SK-N-SH treated with all-trans-retinoic acid at 6 μM for 48 hours (cell line): Measurements from ENCODE around the gene PCDHGB2.

Experiments
- ATAC-seq: fragments of 200-7000 bp; cut with Tn5 transposase; 3 replicates; pipeline ENCODE4 v1.9.1; 2020; ENCODE audit warnings: mild to moderate bottlenecking, moderate library complexity
- BACH2 ChIP-seq: fragments of 250-450 bp; sonication (Bioruptor Pico); IDR thresholded peaks from 2 replicates; pipeline ENCODE4 v1.9.0; 2021; ENCODE audit warnings: mild to moderate bottlenecking, borderline replicate concordance
- GLIS3 ChIP-seq: fragments of 250-450 bp; sonication (Bioruptor Pico); IDR thresholded peaks from 2 replicates; pipeline ENCODE4 v1.5.0; 2020; ENCODE audit warnings: mild to moderate bottlenecking, moderate library complexity
- ISL1 ChIP-seq: fragments of 250-450 bp; sonication (Bioruptor Pico); IDR thresholded peaks from 2 replicates; pipeline ENCODE4 v2.1.2; 2022; ENCODE audit warnings: mild to moderate bottlenecking, moderate library complexity
- OSR1 ChIP-seq: fragments of 250-450 bp; sonication (Bioruptor Pico); IDR thresholded peaks from 2 replicates; pipeline ENCODE4 v1.8.0; 2022; ENCODE audit warnings: moderate library complexity, mild to moderate bottlenecking, inconsistent platforms
- PPARA ChIP-seq: fragments of 250-450 bp; sonication (Bioruptor Pico); IDR thresholded peaks from 2 replicates; pipeline ENCODE4 v1.5.0; 2020; ENCODE audit warnings: mild to moderate bottlenecking, borderline replicate concordance
- RARB ChIP-seq: fragments of 250-450 bp; sonication (Bioruptor Pico); IDR thresholded peaks from 2 replicates; pipeline ENCODE4 v1.8.0; 2021; ENCODE audit warnings: mild to moderate bottlenecking, moderate library complexity
- SNAI2 ChIP-seq: fragments of 250-450 bp; sonication (Bioruptor Pico); IDR thresholded peaks from 2 replicates; pipeline ENCODE4 v1.5.0; 2020; ENCODE audit warnings: mild to moderate bottlenecking, moderate library complexity
- TOX ChIP-seq: fragments of 250-450 bp; sonication (Bioruptor Pico); IDR thresholded peaks from 2 replicates; pipeline ENCODE4 v1.8.0; 2021; ENCODE audit warnings: mild to moderate bottlenecking, moderate library complexity, borderline replicate concordance
- ZC3H10 ChIP-seq: fragments of 250-450 bp; sonication (Bioruptor Pico); IDR thresholded peaks from 2 replicates; pipeline ENCODE4 v1.5.1; 2021; ENCODE audit warnings: mild to moderate bottlenecking, moderate library complexity
- ZFP3 ChIP-seq: fragments of 250-450 bp; sonication (Bioruptor Pico); IDR thresholded peaks from 2 replicates; pipeline ENCODE4 v1.5.0; 2020; ENCODE audit warnings: mild to moderate bottlenecking, moderate library complexity
- ZFP30 ChIP-seq: fragments of 450-650 bp; formaldehyde crosslinking; IDR thresholded peaks from 2 replicates; pipeline ENCODE4 v1.5.0; 2022; ENCODE audit warnings: mild to moderate bottlenecking, moderate library complexity
- ZNF565 ChIP-seq: fragments of 450-650 bp; formaldehyde crosslinking; conservative IDR thresholded peaks from 2 replicates; pipeline ENCODE4 v1.5.0; 2020; ENCODE audit warnings: low read depth, mild to moderate bottlenecking, moderate library complexity
- ZNF70 ChIP-seq: fragments of 450-650 bp; formaldehyde crosslinking; IDR thresholded peaks from 2 replicates; pipeline ENCODE4 v1.5.0; 2020; ENCODE audit warnings: mild to moderate bottlenecking, moderate library complexity
- ZNF8 ChIP-seq: fragments of 450-650 bp; formaldehyde crosslinking; IDR thresholded peaks from 2 replicates; pipeline ENCODE4 v1.5.0; 2020; ENCODE audit warnings: mild to moderate bottlenecking, moderate library complexity
- TF ChIP-seq, protein P1 (sequence below): fragments of 250-450 bp; sonication (Bioruptor Pico); IDR thresholded peaks from 2 replicates; pipeline ENCODE4 v1.8.0; 2020; ENCODE audit warnings: mild to moderate bottlenecking, moderate library complexity, borderline replicate concordance
- TF ChIP-seq, protein P2 (sequence below): fragments of 250-450 bp; sonication (Bioruptor Pico); IDR thresholded peaks from 2 replicates; pipeline ENCODE4 v1.5.0; 2020; ENCODE audit warnings: mild to moderate bottlenecking, moderate library complexity
- TF ChIP-seq, protein P3 (sequence below): fragments of 250-450 bp; sonication (Bioruptor Pico); IDR thresholded peaks from 2 replicates; pipeline ENCODE4 v1.5.1; 2021; ENCODE audit warnings: mild to moderate bottlenecking, moderate library complexity

PCDHGB2 gene

DNA sequence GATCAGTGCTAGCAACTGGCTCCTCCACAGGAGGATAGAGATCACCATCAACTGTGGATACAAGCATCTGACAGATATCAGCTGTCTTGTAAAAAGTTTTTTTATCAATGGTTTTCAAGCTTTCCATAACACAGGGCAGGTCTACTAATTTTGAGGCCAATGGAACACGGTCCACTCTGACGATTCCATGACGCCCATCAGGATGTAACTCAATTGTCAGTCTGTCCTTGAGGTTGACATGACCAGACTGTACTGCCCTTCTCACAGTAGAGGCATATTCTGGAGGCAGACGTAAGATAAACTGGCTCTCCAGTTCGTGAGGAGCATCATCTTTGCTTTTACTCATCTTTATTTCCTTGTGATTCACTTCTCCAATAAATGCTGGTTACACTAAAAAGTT lies 40.1 kb upstream of the PCDHGB2 start:
- no peak for ATAC-seq
- TF ChIP-seq, protein P1, sequence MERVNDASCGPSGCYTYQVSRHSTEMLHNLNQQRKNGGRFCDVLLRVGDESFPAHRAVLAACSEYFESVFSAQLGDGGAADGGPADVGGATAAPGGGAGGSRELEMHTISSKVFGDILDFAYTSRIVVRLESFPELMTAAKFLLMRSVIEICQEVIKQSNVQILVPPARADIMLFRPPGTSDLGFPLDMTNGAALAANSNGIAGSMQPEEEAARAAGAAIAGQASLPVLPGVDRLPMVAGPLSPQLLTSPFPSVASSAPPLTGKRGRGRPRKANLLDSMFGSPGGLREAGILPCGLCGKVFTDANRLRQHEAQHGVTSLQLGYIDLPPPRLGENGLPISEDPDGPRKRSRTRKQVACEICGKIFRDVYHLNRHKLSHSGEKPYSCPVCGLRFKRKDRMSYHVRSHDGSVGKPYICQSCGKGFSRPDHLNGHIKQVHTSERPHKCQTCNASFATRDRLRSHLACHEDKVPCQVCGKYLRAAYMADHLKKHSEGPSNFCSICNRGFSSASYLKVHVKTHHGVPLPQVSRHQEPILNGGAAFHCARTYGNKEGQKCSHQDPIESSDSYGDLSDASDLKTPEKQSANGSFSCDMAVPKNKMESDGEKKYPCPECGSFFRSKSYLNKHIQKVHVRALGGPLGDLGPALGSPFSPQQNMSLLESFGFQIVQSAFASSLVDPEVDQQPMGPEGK (CRISPR knock-in tag) = 0 out of 2 replicates have a peak, but pooled peaks have one; percentile 14
- TF ChIP-seq ZNF8 (CRISPR knock-in tag) = no peak

DNA sequence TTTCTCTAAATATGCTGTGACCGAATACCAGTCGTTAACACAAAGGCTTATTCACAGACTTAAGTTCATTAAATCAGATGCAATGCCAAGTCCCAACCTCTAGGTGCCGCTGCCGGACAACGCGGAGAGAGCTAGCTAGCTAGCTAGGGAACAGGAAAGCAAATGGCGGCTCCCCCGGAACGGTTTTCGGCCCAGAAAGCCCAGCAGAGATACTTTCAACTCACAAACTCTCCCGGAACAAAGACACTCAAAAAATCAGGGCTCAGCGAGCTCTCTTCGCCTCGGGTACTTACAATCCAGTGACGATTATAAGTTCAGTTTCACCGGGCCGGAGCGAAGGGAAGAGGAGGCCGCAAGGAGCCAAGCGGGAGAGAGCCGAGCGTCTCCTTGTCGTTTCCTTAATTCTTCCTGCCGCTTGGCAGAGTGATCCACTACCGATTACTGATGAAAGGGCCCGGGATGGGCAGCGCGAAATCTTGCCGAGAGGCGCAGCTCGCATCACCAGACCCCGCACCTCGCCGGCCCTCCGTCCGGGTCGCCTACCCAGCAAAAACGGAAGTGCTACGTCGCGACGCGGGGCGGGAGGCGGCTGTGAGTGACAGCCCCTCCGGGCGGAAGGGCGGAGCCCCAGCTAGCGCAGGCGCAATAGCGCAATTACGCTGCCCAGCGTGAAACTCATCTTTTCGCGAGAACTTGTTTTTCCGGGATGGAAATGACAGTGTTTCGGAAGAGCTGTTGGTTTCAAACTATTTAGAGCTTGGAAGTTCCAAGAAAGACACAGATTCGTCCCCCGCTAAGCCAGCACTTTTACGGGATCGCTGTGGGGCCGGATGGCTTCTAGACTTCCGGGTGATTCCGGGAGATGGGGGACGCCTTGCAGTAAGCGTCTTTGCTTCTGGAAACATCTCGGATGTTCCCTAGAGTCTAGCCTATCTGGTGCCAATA lies 39.3 kb upstream of the PCDHGB2 start, which contains the start of gene TAF7:
TAF7 (minus strand) TSS at position 560 of the 945 bp plus-strand sequence. CDS start 740 bp downstream, outside the sequence.
- peak; percentile 96 for ATAC-seq
- TF ChIP-seq OSR1 = no peak
- no peak for TF ChIP-seq ZNF8 (CRISPR knock-in tag)
- TF ChIP-seq GLIS3 (CRISPR knock-in tag) = 0 out of 2 replicates have a peak, but pooled peaks have one; percentile 54
- 0 out of 2 replicates have a peak, but pooled peaks have one; percentile 14 for TF ChIP-seq ZFP3 (CRISPR knock-in tag)
- TF ChIP-seq, all 23 proteins: peak for 2

DNA sequence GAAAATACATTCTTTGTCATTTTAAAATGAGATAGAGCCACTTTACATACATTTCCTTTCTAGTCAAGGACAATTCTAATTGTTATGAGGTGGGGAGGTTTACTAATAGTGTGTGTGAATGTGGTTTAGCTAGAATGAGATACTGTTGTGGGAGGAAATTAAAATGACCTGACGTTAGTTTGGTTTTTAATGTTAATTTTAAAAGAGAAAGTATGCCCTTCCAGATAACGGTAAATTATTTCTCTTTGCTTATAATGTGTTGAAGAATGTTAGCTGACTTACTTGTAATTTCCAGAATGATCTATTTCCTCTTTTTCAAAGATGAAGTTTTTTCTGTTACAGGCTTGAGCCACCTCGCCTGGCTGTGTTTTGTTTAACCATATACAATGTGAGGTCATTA lies 37.5 kb upstream of the PCDHGB2 start:
- no peak for ATAC-seq
- no peak for TF ChIP-seq OSR1
- TF ChIP-seq, protein P2, sequence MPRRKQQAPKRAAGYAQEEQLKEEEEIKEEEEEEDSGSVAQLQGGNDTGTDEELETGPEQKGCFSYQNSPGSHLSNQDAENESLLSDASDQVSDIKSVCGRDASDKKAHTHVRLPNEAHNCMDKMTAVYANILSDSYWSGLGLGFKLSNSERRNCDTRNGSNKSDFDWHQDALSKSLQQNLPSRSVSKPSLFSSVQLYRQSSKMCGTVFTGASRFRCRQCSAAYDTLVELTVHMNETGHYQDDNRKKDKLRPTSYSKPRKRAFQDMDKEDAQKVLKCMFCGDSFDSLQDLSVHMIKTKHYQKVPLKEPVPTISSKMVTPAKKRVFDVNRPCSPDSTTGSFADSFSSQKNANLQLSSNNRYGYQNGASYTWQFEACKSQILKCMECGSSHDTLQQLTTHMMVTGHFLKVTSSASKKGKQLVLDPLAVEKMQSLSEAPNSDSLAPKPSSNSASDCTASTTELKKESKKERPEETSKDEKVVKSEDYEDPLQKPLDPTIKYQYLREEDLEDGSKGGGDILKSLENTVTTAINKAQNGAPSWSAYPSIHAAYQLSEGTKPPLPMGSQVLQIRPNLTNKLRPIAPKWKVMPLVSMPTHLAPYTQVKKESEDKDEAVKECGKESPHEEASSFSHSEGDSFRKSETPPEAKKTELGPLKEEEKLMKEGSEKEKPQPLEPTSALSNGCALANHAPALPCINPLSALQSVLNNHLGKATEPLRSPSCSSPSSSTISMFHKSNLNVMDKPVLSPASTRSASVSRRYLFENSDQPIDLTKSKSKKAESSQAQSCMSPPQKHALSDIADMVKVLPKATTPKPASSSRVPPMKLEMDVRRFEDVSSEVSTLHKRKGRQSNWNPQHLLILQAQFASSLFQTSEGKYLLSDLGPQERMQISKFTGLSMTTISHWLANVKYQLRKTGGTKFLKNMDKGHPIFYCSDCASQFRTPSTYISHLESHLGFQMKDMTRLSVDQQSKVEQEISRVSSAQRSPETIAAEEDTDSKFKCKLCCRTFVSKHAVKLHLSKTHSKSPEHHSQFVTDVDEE (CRISPR knock-in tag) = no peak
- TF ChIP-seq ZNF70 (CRISPR knock-in tag) = no peak
- TF ChIP-seq RARB (CRISPR knock-in tag) = no peak

DNA sequence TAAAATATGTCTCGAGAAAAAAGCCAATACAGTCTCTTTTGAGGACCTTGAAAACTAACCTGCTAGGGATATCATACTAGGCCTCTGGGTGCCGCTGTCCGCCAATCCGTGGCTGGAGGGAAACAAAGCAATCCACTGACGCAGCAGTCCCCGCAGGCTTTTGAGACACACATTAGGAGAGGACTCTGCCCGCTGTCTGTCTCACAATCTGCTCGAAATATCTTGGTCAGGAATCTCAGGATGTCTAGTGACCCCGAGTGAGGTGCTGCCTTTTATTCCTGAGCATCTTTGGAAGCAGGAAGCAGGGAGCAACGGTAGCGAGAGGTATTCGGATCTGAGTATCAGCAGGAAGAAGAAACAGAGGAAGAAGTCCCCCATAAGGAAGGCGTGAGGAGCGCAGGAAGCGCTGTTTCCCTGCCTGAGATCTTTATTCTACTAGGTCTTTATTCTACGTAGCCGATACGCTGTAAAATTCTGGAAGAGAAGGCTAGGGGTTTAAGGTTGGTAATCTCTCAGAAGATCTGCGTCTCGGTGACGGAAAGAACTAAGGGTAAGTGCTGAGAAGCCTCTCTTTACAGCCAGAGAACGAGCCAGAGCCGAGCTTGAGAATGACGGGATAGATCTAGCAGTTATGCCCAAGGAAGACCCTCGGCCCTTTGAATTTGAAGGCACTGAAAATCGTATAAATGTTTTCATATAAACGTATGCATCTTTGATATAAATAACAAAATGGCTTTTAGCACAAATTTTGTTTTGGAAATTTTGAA lies 33.5 kb upstream of the PCDHGB2 start:
- TF ChIP-seq SNAI2 (CRISPR knock-in tag) = no peak
- TF ChIP-seq PPARA (CRISPR knock-in tag) = no peak
- no peak for TF ChIP-seq ZNF565 (CRISPR knock-in tag)
- TF ChIP-seq, protein P2 (CRISPR knock-in tag) = no peak
- TF ChIP-seq ZFP3 (CRISPR knock-in tag) = no peak
- TF ChIP-seq BACH2 = no peak
- no peak for TF ChIP-seq ZC3H10 (CRISPR knock-in tag)
- no peak for TF ChIP-seq ZNF70 (CRISPR knock-in tag)
- TF ChIP-seq TOX (CRISPR knock-in tag) = no peak
- TF ChIP-seq ISL1 = no peak
- TF ChIP-seq ZFP30 (CRISPR knock-in tag) = no peak
- TF ChIP-seq, protein P1 (CRISPR knock-in tag) = no peak
- TF ChIP-seq, protein P3, sequence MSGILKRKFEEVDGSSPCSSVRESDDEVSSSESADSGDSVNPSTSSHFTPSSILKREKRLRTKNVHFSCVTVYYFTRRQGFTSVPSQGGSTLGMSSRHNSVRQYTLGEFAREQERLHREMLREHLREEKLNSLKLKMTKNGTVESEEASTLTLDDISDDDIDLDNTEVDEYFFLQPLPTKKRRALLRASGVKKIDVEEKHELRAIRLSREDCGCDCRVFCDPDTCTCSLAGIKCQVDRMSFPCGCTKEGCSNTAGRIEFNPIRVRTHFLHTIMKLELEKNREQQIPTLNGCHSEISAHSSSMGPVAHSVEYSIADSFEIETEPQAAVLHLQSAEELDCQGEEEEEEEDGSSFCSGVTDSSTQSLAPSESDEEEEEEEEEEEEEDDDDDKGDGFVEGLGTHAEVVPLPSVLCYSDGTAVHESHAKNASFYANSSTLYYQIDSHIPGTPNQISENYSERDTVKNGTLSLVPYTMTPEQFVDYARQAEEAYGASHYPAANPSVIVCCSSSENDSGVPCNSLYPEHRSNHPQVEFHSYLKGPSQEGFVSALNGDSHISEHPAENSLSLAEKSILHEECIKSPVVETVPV = no peak
- peak; percentile 96 for ATAC-seq
